ENCODE results near the gene SCGB3A1. TPM values are rescaled to one million over a fixed set of nuclear protein-coding genes. Genes with fewer than 3 reads are reported as not detected.
A peak's percentile ranks its signal among the peaks of the same experiment; 100 is the strongest.

Gene SCGB3A1
- total RNA-seq, 1 donor from 2014 or later = 0.47 TPM

GRCh38 chr5:180623411-180623834 lies 32.1 kb upstream of the SCGB3A1 start:
- no peak for TF ChIP-seq CTCF (IDR thresholded peaks at IDR 0.05)

DNA sequence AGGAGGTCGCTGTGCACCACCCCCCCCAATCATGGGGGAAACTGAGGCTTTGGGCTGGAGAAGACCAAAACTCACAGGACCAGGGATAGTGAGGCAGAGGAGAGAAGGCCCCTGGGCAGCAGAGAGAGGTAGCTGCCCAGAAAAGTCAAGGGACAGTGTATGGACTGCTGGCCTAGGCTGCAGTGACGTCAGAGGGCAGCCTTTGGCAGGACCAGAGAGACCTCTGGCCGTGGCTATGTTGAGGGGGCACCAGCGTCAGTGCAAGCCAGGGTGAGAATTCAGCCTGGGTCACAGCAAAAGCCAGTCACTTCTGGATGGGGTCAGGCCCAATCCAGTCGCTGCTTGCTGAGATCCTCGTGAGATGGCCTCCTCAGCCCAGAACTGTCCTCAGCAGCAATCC lies 31.6 kb upstream of the SCGB3A1 start:
- Mint-ChIP-seq H3K9me3 (ENCODE audit: low read depth) (no peaks in the 10 kb centered on the region), H3K36me3 (ENCODE audit: low read depth) (no peaks in the 10 kb centered on the region), H3K4me3 (ENCODE audit: unreplicated experiment) (no peak overlapping the region), H3K27me3 (ENCODE audit: low read depth) (peaks cover 7% of the 10 kb centered on the region), H3K4me1 (ENCODE audit: low read depth) (peaks cover 4% of the 10 kb centered on the region), H3K27ac (ENCODE audit: unreplicated experiment) (no peak overlapping the region)
- TF ChIP-seq CTCF (IDR thresholded peaks at IDR 0.05) = no peak
- no peak for DNase-seq (ENCODE audit: low spot score)

More at GRCh38 chr5:180623411-180623834, 32.1 kb upstream of the SCGB3A1 start:
- Mint-ChIP-seq H3K27ac (ENCODE audit: unreplicated experiment) (no peak overlapping the region), H3K4me3 (ENCODE audit: unreplicated experiment) (no peak overlapping the region), H3K27me3 (ENCODE audit: low read depth) (peaks cover 5% of the 10 kb centered on the region), H3K36me3 (ENCODE audit: low read depth) (no peaks in the 10 kb centered on the region), H3K4me1 (ENCODE audit: low read depth) (peaks cover 3% of the 10 kb centered on the region), H3K9me3 (ENCODE audit: low read depth) (no peaks in the 10 kb centered on the region)
- no peak for DNase-seq (ENCODE audit: low spot score)

DNA sequence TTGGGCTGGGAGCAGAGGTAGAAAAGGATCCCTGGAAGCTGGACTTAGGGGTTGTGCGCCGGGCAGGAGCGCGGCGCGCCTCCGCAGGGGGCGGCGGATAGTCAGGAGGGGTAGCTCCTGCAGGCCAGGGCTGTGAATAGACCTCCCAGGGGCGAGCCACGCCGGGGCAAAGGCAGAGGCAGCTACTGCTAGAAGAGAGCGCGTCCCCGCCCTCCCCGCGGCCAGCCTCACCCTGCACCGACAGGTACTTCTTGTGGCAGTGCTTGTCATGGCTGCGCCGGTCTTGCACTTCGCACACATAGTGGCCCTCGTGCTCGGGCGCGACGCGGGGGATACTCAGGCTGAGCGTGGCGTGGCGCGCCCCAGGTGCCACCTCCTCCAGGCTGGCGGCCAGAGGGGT lies 30.0 kb upstream of the SCGB3A1 start:
- Mint-ChIP-seq H3K9me3 (ENCODE audit: low read depth) (no peaks in the 10 kb centered on the region), H3K4me3 (ENCODE audit: unreplicated experiment) (no peak overlapping the region), H3K36me3 (ENCODE audit: low read depth) (no peaks in the 10 kb centered on the region), H3K27me3 (ENCODE audit: low read depth) (peaks cover 7% of the 10 kb centered on the region), H3K27ac (ENCODE audit: unreplicated experiment) (no peak overlapping the region), H3K4me1 (ENCODE audit: low read depth) (peaks cover 4% of the 10 kb centered on the region)
- DNase-seq (ENCODE audit: low spot score) = no peak
- TF ChIP-seq CTCF (IDR thresholded peaks at IDR 0.05) = no peak

- Mint-ChIP-seq H3K27ac (ENCODE audit: unreplicated experiment) (no peak overlapping the region), H3K4me3 (ENCODE audit: unreplicated experiment) (no peak overlapping the region), H3K27me3 (ENCODE audit: low read depth) (peaks cover 7% of the 10 kb centered on the region), H3K36me3 (ENCODE audit: low read depth) (no peaks in the 10 kb centered on the region), H3K9me3 (ENCODE audit: low read depth) (no peaks in the 10 kb centered on the region), H3K4me1 (ENCODE audit: low read depth) (peaks cover 4% of the 10 kb centered on the region)
- DNase-seq (ENCODE audit: low spot score) = no peak
- no peak for TF ChIP-seq CTCF (IDR thresholded peaks at IDR 0.05)
Observed at GRCh38 chr5:180620014-180620413, 28.7 kb upstream of the SCGB3A1 start.

GRCh38 chr5:180619563-180619915 lies 28.2 kb upstream of the SCGB3A1 start:
- Mint-ChIP-seq H3K27ac (ENCODE audit: unreplicated experiment) (no peak overlapping the region), H3K9me3 (ENCODE audit: low read depth) (no peaks in the 10 kb centered on the region), H3K36me3 (ENCODE audit: low read depth) (no peaks in the 10 kb centered on the region), H3K4me3 (ENCODE audit: unreplicated experiment) (peak overlapping the region; percentile 22), H3K4me1 (ENCODE audit: low read depth) (peaks cover 4% of the 10 kb centered on the region), H3K27me3 (ENCODE audit: low read depth) (peaks cover 7% of the 10 kb centered on the region)
- no peak for DNase-seq (ENCODE audit: low spot score)
- no peak for TF ChIP-seq CTCF (IDR thresholded peaks at IDR 0.05)
